ELF-1 (cell line): ENCODE data around the gene TXNDC5.
A peak's percentile ranks its signal among the peaks of the same experiment; 100 is the strongest.
"Not testable (repeated sequence)": the region's sequence is repeated elsewhere in the genome, so short reads cannot be mapped to it uniquely, and the experiment has no call there.

Source experiments
- DNase-seq: peaks from one replicate; pipeline ENCODE4 v3.0.0-alpha.2; 2016; ENCODE audit warnings: low read depth, low spot score

The TXNDC5 gene

GRCh38 chr6:7914311-7914710, 3.7 kb upstream of the TXNDC5 start:
- DNase-seq, result no peak

GRCh38 chr6:7912736-7913517, 2.3 kb upstream of the TXNDC5 start:
- no peak for DNase-seq

- DNase-seq, result no peak
Measured at GRCh38 chr6:7912024-7912423, 1.4 kb upstream of the TXNDC5 start.

GRCh38 chr6:7911345-7911725, 747 bp upstream of the TXNDC5 start:
- DNase-seq, result no peak

GRCh38 chr6:7910298-7910653, 312 bp downstream of the TXNDC5 start:
- DNase-seq, result no peak

- peak; percentile 66 for DNase-seq
Measured at GRCh38 chr6:7909323-7910276, 988 bp downstream of the TXNDC5 start.

GRCh38 chr6:7907159-7907558, 3.4 kb downstream of the TXNDC5 start:
- no peak for DNase-seq

GRCh38 chr6:7906741-7907140, 3.8 kb downstream of the TXNDC5 start:
- DNase-seq, result no peak

- DNase-seq, result no peak
Measured at GRCh38 chr6:7905416-7905815, 5.2 kb downstream of the TXNDC5 start.

- no peak for DNase-seq
Measured at GRCh38 chr6:7904654-7905319, 5.8 kb downstream of the TXNDC5 start.

GRCh38 chr6:7903673-7904072, 6.9 kb downstream of the TXNDC5 start:
- no peak for DNase-seq

GRCh38 chr6:7902867-7903266, 7.7 kb downstream of the TXNDC5 start:
- DNase-seq, result no peak

- no peak for DNase-seq
Measured at GRCh38 chr6:7902221-7902620, 8.4 kb downstream of the TXNDC5 start.

GRCh38 chr6:7901780-7902179, 8.8 kb downstream of the TXNDC5 start:
- no peak for DNase-seq

- DNase-seq, result no peak
Measured at GRCh38 chr6:7901056-7901455, 9.5 kb downstream of the TXNDC5 start.

GRCh38 chr6:7900621-7901020, 10.0 kb downstream of the TXNDC5 start:
- no peak for DNase-seq

- no peak for DNase-seq
Measured at GRCh38 chr6:7899889-7900213, 10.7 kb downstream of the TXNDC5 start.

GRCh38 chr6:7899101-7899888, 11.3 kb downstream of the TXNDC5 start:
- DNase-seq, result peak; percentile 16

GRCh38 chr6:7898193-7898586, 12.4 kb downstream of the TXNDC5 start:
- not testable (repeated sequence) for DNase-seq

GRCh38 chr6:7897461-7898192, 13.0 kb downstream of the TXNDC5 start:
- no peak for DNase-seq

GRCh38 chr6:7896465-7896987, 14.1 kb downstream of the TXNDC5 start:
- no peak for DNase-seq
